Calu3 (cell line): ENCODE measurements around the gene SRPK2. TPM values are rescaled to one million over a fixed set of nuclear protein-coding genes. Genes with fewer than 3 reads are reported as not detected.

Experiments
- BruUV-seq: library from RNA; stranded (reverse); fragments of 400-500 nt; replicated peaks from 2 replicates; lab custom pipeline; 2021; lab: Mats Ljungman, UMichigan
- CTCF ChIA-PET: fragments of 300-600 bp; sonication (Branson Sonifier 250); formaldehyde crosslinking; loops from one replicate; lab custom pipeline; 2022; ENCODE audit warnings: antibody characterized with exemption; lab: Charles Lee
- DNase-seq: peaks from one replicate; pipeline ENCODE4 v3.0.0; 2022
- H3K27ac Mint-ChIP-seq: one replicate; pipeline ENCODE4 v1.8.0; 2022; ENCODE audit warnings: mixed read lengths; ENCODE audit not compliant: unreplicated experiment
- H3K27me3 Mint-ChIP-seq: one replicate; pipeline ENCODE4 v1.8.0; 2022; ENCODE audit warnings: mixed read lengths; ENCODE audit not compliant: unreplicated experiment
- H3K36me3 Mint-ChIP-seq: one replicate; pipeline ENCODE4 v1.8.0; 2022; ENCODE audit warnings: mild to moderate bottlenecking, moderate library complexity, mixed read lengths; ENCODE audit not compliant: insufficient read depth, unreplicated experiment
- H3K4me1 Mint-ChIP-seq: one replicate; pipeline ENCODE4 v1.8.0; 2022; ENCODE audit warnings: mild to moderate bottlenecking, low read depth, mixed read lengths; ENCODE audit not compliant: unreplicated experiment
- H3K4me3 Mint-ChIP-seq: one replicate; pipeline ENCODE4 v1.8.0; 2022; ENCODE audit warnings: mild to moderate bottlenecking, low read depth, moderate library complexity, mixed read lengths; ENCODE audit not compliant: unreplicated experiment
- H3K9me3 Mint-ChIP-seq: one replicate; pipeline ENCODE4 v1.8.0; 2022; ENCODE audit warnings: low read depth, mixed read lengths; ENCODE audit not compliant: unreplicated experiment
- CTCF ChIP-seq: fragments of 200-600 bp; IDR thresholded peaks from one replicate; pipeline ENCODE4 v1.8.0; 2022; ENCODE audit warnings: antibody characterized with exemption; ENCODE audit not compliant: unreplicated experiment
- intact Hi-C: fragments of 100-400 bp; cut with micrococcal nuclease; formaldehyde crosslinking; loops from one replicate; pipeline ENCODE4 v1.10.0; 2022; ENCODE audit not compliant: unreplicated experiment
- total RNA-seq: library from RNA; stranded (reverse); gene quantifications from 2 replicates; pipeline ENCODE4 v1.2.3, GENCODE V29; 2022

SRPK2 gene
- total RNA-seq, 1 experiment from 2014 or later, result 40.2 TPM

- BruUV-seq, result no TSS peak
- intact Hi-C loops, result no loop called here
Observed at GRCh38 chr7:105132335-105132734, 256.4 kb downstream of the SRPK2 start.

GRCh38 chr7:105131890-105132289 lies 256.8 kb downstream of the SRPK2 start:
- no peaks in the 10 kb centered on the region for H3K27me3 Mint-ChIP-seq
- no peak for DNase-seq
- H3K4me3 Mint-ChIP-seq, result no peak overlapping the region
- CTCF ChIA-PET, result no interaction called here
- no peaks in the 10 kb centered on the region for H3K36me3 Mint-ChIP-seq
- intact Hi-C loops, result no loop called here
- H3K27ac Mint-ChIP-seq, result no peak overlapping the region
- no TSS peak for BruUV-seq
- H3K4me1 Mint-ChIP-seq, result no peaks in the 10 kb centered on the region
- no peaks in the 10 kb centered on the region for H3K9me3 Mint-ChIP-seq
- no peak for TF ChIP-seq CTCF

More at GRCh38 chr7:105132335-105132734, 256.4 kb downstream of the SRPK2 start:
- no peaks in the 10 kb centered on the region for H3K36me3 Mint-ChIP-seq
- no peaks in the 10 kb centered on the region for H3K27me3 Mint-ChIP-seq
- H3K4me3 Mint-ChIP-seq, result no peak overlapping the region
- DNase-seq, result no peak
- no peaks in the 10 kb centered on the region for H3K4me1 Mint-ChIP-seq
- no peaks in the 10 kb centered on the region for H3K9me3 Mint-ChIP-seq
- CTCF ChIA-PET, result no interaction called here
- TF ChIP-seq CTCF, result no peak
- H3K27ac Mint-ChIP-seq, result no peak overlapping the region

- no TSS peak for BruUV-seq
- no peak for DNase-seq
- Mint-ChIP-seq H3K27me3 (no peaks in the 10 kb centered on the region), H3K9me3 (no peaks in the 10 kb centered on the region), H3K27ac (no peak overlapping the region), H3K36me3 (no peaks in the 10 kb centered on the region), H3K4me3 (no peak overlapping the region), H3K4me1 (no peaks in the 10 kb centered on the region)
- intact Hi-C loops, result no loop called here
- TF ChIP-seq CTCF, result no peak
- CTCF ChIA-PET, result interaction anchor here (0.7 kb wide), 1 partner anchor 11 kb away, joined by 3 read pairs; no protein-coding TSS in a partner anchor
Observed at GRCh38 chr7:105131033-105131656, 257.6 kb downstream of the SRPK2 start.

DNA sequence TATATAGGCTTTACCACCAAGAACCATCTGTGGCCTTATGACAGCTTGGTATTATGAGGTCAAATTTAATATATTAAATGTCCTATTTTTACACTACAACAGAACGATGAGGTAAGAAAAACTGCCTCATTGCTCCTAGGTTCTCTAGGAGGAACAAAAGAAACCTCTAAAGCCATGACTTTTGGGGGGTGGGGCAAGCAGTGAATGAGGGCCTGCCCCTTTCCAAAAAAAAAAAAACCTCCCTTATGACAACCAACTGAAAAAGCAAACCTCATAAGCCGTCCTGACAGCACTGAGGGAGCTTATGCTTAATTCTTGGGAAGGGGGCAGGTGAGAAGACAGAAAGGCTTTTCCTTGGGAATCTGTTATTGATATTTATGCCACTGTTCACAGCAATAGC lies 258.1 kb downstream of the SRPK2 start:
- Mint-ChIP-seq H3K9me3 (no peaks in the 10 kb centered on the region), H3K4me3 (no peak overlapping the region), H3K36me3 (no peaks in the 10 kb centered on the region), H3K27me3 (no peaks in the 10 kb centered on the region), H3K27ac (no peak overlapping the region), H3K4me1 (no peaks in the 10 kb centered on the region)
- no TSS peak for BruUV-seq
- DNase-seq, result no peak
- no peak for TF ChIP-seq CTCF
- CTCF ChIA-PET, result interaction anchor here (0.7 kb wide), 1 partner anchor 11 kb away, joined by 3 read pairs; no protein-coding TSS in a partner anchor
- intact Hi-C loops, result no loop called here
